ENCODE results near the gene URM1. TPM values are rescaled to one million over a fixed set of nuclear protein-coding genes. Genes with fewer than 3 reads are reported as not detected.

Gene URM1
- total RNA-seq, 5 donors from 2014 or later (not counting 1 experiment from before 2014, with no cell fraction given): 38.7 to 55.8 (median 52.5) TPM

GRCh38 chr9:128438343-128439109 is 67.4 kb downstream of the URM1 start:
- Mint-ChIP-seq H3K9me3 (no peaks in the 10 kb centered on the region), H3K4me1 (peaks cover 4 to 5% (median 4%) of the 10 kb centered on the region in 3 donors), H3K27me3 (no peaks in the 10 kb centered on the region), H3K27ac (no peak overlapping the region), H3K36me3 (no peaks in the 10 kb centered on the region), H3K4me3 (no peak overlapping the region)
- Histone ChIP-seq H3K27me3 (replicated peaks in 1 of 2; ENCODE audit: control insufficient read depth in 2 of 2, extremely low read depth in 1 of 2, insufficient read depth in 2 of 2, low read length in 1 of 2) (no peaks in the 10 kb centered on the region), H3K4me3 (ENCODE audit: control insufficient read depth in 1 of 2, extremely low read depth in 1 of 2, low read length in 1 of 2) (no peak overlapping the region), H3K4me1 (ENCODE audit: control insufficient read depth in 1 of 2, extremely low read depth in 1 of 2, insufficient read depth in 2 of 2, low read length in 2 of 2) (peaks cover 0 to 11% of the 10 kb centered on the region in 2 experiments), H3K36me3 (ENCODE audit: control insufficient read depth in 2 of 2, extremely low read depth in 1 of 2, insufficient read depth in 1 of 2, low read length in 1 of 2) (no peaks in the 10 kb centered on the region), H3K9me3 (no peaks in the 10 kb centered on the region), H3K27ac (ENCODE audit: low read length) (no peak overlapping the region)
- peak; percentile 35 to 85 (median 71) for DNase-seq
- POLR2A ChIA-PET: no interaction called here
- peak; percentile 84 to 95 (median 92) for ATAC-seq (replicated peaks in 1 of 4)
- CTCF ChIA-PET: no interaction called here
- WGBS (ENCODE audit: insufficient coverage): 47% methylated on average over 9 of the region's 12 CpGs

GRCh38 chr9:128439273-128439672 is 68.1 kb downstream of the URM1 start:
- Histone ChIP-seq H3K4me1 (ENCODE audit: control insufficient read depth in 1 of 2, extremely low read depth in 1 of 2, insufficient read depth in 2 of 2, low read length in 2 of 2) (peaks cover 0 to 11% of the 10 kb centered on the region in 2 experiments), H3K9me3 (no peaks in the 10 kb centered on the region), H3K27ac (ENCODE audit: low read length) (no peak overlapping the region), H3K27me3 (replicated peaks in 1 of 2; ENCODE audit: control insufficient read depth in 2 of 2, extremely low read depth in 1 of 2, insufficient read depth in 2 of 2, low read length in 1 of 2) (no peaks in the 10 kb centered on the region), H3K4me3 (ENCODE audit: control insufficient read depth in 1 of 2, extremely low read depth in 1 of 2, low read length in 1 of 2) (no peak overlapping the region), H3K36me3 (ENCODE audit: control insufficient read depth in 2 of 2, extremely low read depth in 1 of 2, insufficient read depth in 1 of 2, low read length in 1 of 2) (no peaks in the 10 kb centered on the region)
- no peaks in the 10 kb centered on the region for H3K36me3 Mint-ChIP-seq
- 82% methylated on average over 5 of the region's 7 CpGs for WGBS (ENCODE audit: insufficient coverage)
- no peaks in the 10 kb centered on the region for H3K9me3 Mint-ChIP-seq
- H3K4me3 Mint-ChIP-seq: no peak overlapping the region
- peaks cover 4 to 5% (median 4%) of the 10 kb centered on the region in 3 donors for H3K4me1 Mint-ChIP-seq
- ChIA-PET POLR2A (no interaction called here), CTCF (no interaction called here)
- ATAC-seq (replicated peaks in 1 of 4): no peak
- H3K27me3 Mint-ChIP-seq: no peaks in the 10 kb centered on the region
- H3K27ac Mint-ChIP-seq: no peak overlapping the region
- no peak for DNase-seq

Other genes starting within 250 kb of the URM1 start
- 10 to 100 TPM; 60.2 to 91.7 (median 79.2) TPM for gene PTGES2, start 243.6 kb upstream of the URM1 start, total RNA-seq
- gene LCN2, start 221.9 kb upstream of the URM1 start, total RNA-seq: not detected
- gene BBLN, start 211.1 kb upstream of the URM1 start, total RNA-seq: 10 to 100 TPM; 50.0 to 85.9 (median 81.4) TPM
- gene CIZ1, start 179.8 kb upstream of the URM1 start, total RNA-seq: 100 to 1,000 TPM; 143 to 163 (median 150) TPM
- 1 to 10 TPM in 4 of 5 donors, under 1 TPM in 1; 0.95 to 3.0 (median 1.8) TPM for gene DNM1, start 168.0 kb upstream of the URM1 start, total RNA-seq
- gene GOLGA2, start 95.4 kb upstream of the URM1 start, total RNA-seq: 10 to 100 TPM; 49.6 to 71.3 (median 60.5) TPM
- gene SWI5, start 95.1 kb upstream of the URM1 start, total RNA-seq: 10 to 100 TPM in 2 of 5 donors, 1 to 10 TPM in 3; 7.5 to 15.3 (median 9.7) TPM
- 10 to 100 TPM; 12.4 to 22.9 (median 21.9) TPM for gene TRUB2, start 48.9 kb upstream of the URM1 start, total RNA-seq
- gene COQ4, start 48.5 kb upstream of the URM1 start, total RNA-seq: 10 to 100 TPM; 32.2 to 60.0 (median 54.5) TPM
- gene SLC27A4, start 30.8 kb upstream of the URM1 start, total RNA-seq: 10 to 100 TPM in 3 of 5 donors, 1 to 10 TPM in 2; 7.3 to 18.4 (median 17.5) TPM
- gene CERCAM, start 49.5 kb downstream of the URM1 start, total RNA-seq: 1 to 10 TPM in 4 of 5 donors, under 1 TPM in 1; 0.30 to 1.9 (median 1.3) TPM
- gene ODF2, start 84.6 kb downstream of the URM1 start, total RNA-seq: 10 to 100 TPM; 26.0 to 35.7 (median 33.1) TPM
- 10 to 100 TPM; 15.5 to 30.5 (median 29.1) TPM for gene GLE1, start 133.3 kb downstream of the URM1 start, total RNA-seq
- 100 to 1,000 TPM; 446 to 594 (median 461) TPM for gene SPTAN1, start 181.2 kb downstream of the URM1 start, total RNA-seq

Measured in T-cell (primary cell).